Putamen (tissue), 1 donor: Measurements from ENCODE around the gene A3GALT2.
"Not testable (repeated sequence)": the region's sequence is repeated elsewhere in the genome, so short reads cannot be mapped to it uniquely, and the experiment has no call there.

ENCODE experiments used
- DNase-seq: peaks from one replicate; pipeline ENCODE4 v3.0.0-alpha.2; 2016; ENCODE audit warnings: low spot score

The A3GALT2 gene

GRCh38 chr1:33311706-33312412 is 9.0 kb downstream of the A3GALT2 start:
- DNase-seq: no peak

- DNase-seq: no peak
Observed at GRCh38 chr1:33310702-33311101, 10.2 kb downstream of the A3GALT2 start.

- not testable (repeated sequence) for DNase-seq
Observed at GRCh38 chr1:33309351-33309750, 11.5 kb downstream of the A3GALT2 start.

GRCh38 chr1:33307494-33307864 is 13.4 kb downstream of the A3GALT2 start:
- DNase-seq: no peak

- DNase-seq: no peak
Observed at GRCh38 chr1:33306653-33307493, 14.0 kb downstream of the A3GALT2 start.

GRCh38 chr1:33305816-33306652 is 14.9 kb downstream of the A3GALT2 start:
- no peak for DNase-seq

GRCh38 chr1:33305016-33305415 is 15.9 kb downstream of the A3GALT2 start:
- DNase-seq: no peak

- DNase-seq: no peak
Observed at GRCh38 chr1:33302325-33302724, 18.6 kb downstream of the A3GALT2 start.

GRCh38 chr1:33301273-33301984 is 19.5 kb downstream of the A3GALT2 start:
- DNase-seq: no peak

- no peak for DNase-seq
Observed at GRCh38 chr1:33300673-33301072, 20.2 kb downstream of the A3GALT2 start.

GRCh38 chr1:33299461-33300155 is 21.3 kb downstream of the A3GALT2 start:
- no peak for DNase-seq

GRCh38 chr1:33298623-33299277 is 22.1 kb downstream of the A3GALT2 start:
- DNase-seq: no peak

- no peak for DNase-seq
Observed at GRCh38 chr1:33297911-33298622, 22.8 kb downstream of the A3GALT2 start.

GRCh38 chr1:33296824-33297223 is 24.1 kb downstream of the A3GALT2 start:
- no peak for DNase-seq

GRCh38 chr1:33296082-33296458 is 24.8 kb downstream of the A3GALT2 start:
- no peak for DNase-seq

- DNase-seq: peak; percentile 80
Observed at GRCh38 chr1:33295450-33296081, 25.3 kb downstream of the A3GALT2 start.

- DNase-seq: no peak
Observed at GRCh38 chr1:33295023-33295422, 25.9 kb downstream of the A3GALT2 start.

GRCh38 chr1:33294071-33295010 is 26.6 kb downstream of the A3GALT2 start:
- no peak for DNase-seq
